ENCODE measurements around the gene CCDC91.

GRCh38 chr12:28232211-28232928 is 42.1 kb downstream of the CCDC91 start:
- TF ChIP-seq KDM2B (CRISPR knock-in tag; IDR thresholded peaks at IDR 0.05) = no peak
- no peak for TF ChIP-seq SREBF2 (CRISPR knock-in tag; IDR thresholded peaks at IDR 0.05)
- TF ChIP-seq USF1 (CRISPR knock-in tag; IDR thresholded peaks at IDR 0.05) = no peak
- TF ChIP-seq YY1 (IDR thresholded peaks at IDR 0.05; ENCODE audit: borderline replicate concordance in 1 of 3, control insufficient read depth in 1 of 3, extremely low read depth in 1 of 3, insufficient read depth in 3 of 3, insufficient read length in 1 of 3, insufficient replicate concordance in 2 of 3, low read depth in 1 of 3, low read length in 2 of 3) = no peak
- TF ChIP-seq OTX1 (CRISPR knock-in tag; IDR thresholded peaks at IDR 0.05) = no peak
- no peak for TF ChIP-seq MTA3 (IDR thresholded peaks at IDR 0.05; ENCODE audit: borderline replicate concordance)
- no peak for TF ChIP-seq ILF3 (IDR thresholded peaks at IDR 0.05; ENCODE audit: borderline replicate concordance)
- TF ChIP-seq PHF21A (IDR thresholded peaks at IDR 0.05; ENCODE audit: borderline replicate concordance, low read depth) = no peak
- no peak for TF ChIP-seq U2AF1 (optimal IDR thresholded peaks at IDR 0.05; ENCODE audit: low read depth, low read length)
- no peak for TF ChIP-seq E2F4 (CRISPR knock-in tag; IDR thresholded peaks at IDR 0.05; ENCODE audit: low read depth)
- TF ChIP-seq EP300 (IDR thresholded peaks at IDR 0.05; ENCODE audit: low read length) = no peak
